Activated T-helper 1 cell treated with anti-CD3 and anti-CD28 coated beads, Interleukin-12 subunit alpha, Interleukin-12 subunit beta, Interleukin-2, Interleukin-4 antibody, amounts not matched to agents 30 ng/mL and 10 ng/mL and 1 ng/mL, durations not matched to agents 14 hours and 24 hours and 36 hours (primary cell): ENCODE data around the gene CAB39. TPM values are rescaled to one million over a fixed set of nuclear protein-coding genes. Genes with fewer than 3 reads are reported as not detected.

Experiments used
- DNase-seq: peaks from one replicate; pipeline ENCODE4 v3.0.0; 2021; ENCODE audit warnings: low spot score
- H3K27ac Mint-ChIP-seq: one replicate; pipeline ENCODE4 v1.8.0; 2021; ENCODE audit warnings: mild to moderate bottlenecking, mixed read lengths
- H3K27me3 Mint-ChIP-seq: one replicate; pipeline ENCODE4 v1.8.0; 2022; ENCODE audit warnings: mild to moderate bottlenecking, moderate library complexity, mixed read lengths; ENCODE audit not compliant: insufficient read depth
- H3K36me3 Mint-ChIP-seq: one replicate; pipeline ENCODE4 v1.8.0; 2021; ENCODE audit warnings: low read depth, mixed read lengths
- H3K4me1 Mint-ChIP-seq: one replicate; pipeline ENCODE4 v1.8.0; 2021; ENCODE audit warnings: low read depth, mixed read lengths
- H3K4me3 Mint-ChIP-seq: one replicate; pipeline ENCODE4 v1.8.0; 2021; ENCODE audit warnings: mild to moderate bottlenecking, moderate library complexity, mixed read lengths
- H3K9me3 Mint-ChIP-seq: one replicate; pipeline ENCODE4 v1.8.0; 2021; ENCODE audit warnings: mixed read lengths
- intact Hi-C: fragments of 100-400 bp; cut with micrococcal nuclease; formaldehyde crosslinking; loops from one replicate; pipeline ENCODE4 v1.15.1; 2024
- total RNA-seq: library from RNA; stranded (reverse); gene quantifications from 2 replicates; pipeline ENCODE4 v1.2.3, GENCODE V29; 2022

The CAB39 gene
- total RNA-seq, 1 donor from 2014 or later, result 168 TPM

DNA sequence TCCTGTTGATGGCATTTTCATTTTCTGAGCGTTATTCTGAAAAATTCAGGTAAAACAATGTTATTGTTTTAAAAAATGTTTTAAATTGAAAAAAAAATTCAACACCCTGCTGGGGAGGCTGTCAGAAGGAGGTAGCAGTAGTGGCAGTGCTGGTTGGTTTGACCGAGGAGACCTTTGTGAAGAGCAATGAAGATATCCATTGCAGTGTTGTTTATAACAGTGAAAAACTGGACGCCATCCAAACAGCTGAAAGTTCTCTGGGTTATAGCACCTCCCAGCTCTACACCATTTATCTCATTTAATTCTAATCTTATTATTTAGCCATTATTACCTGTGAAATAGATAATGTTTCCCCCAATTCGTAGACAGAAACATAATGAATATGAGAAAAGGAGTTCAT is 139.5 kb downstream of the CAB39 start:
- Mint-ChIP-seq H3K4me1 (peaks cover 14% of the 10 kb centered on the region), H3K9me3 (no peaks in the 10 kb centered on the region), H3K27me3 (peaks cover 73% of the 10 kb centered on the region), H3K4me3 (no peak overlapping the region), H3K27ac (no peak overlapping the region), H3K36me3 (peaks cover 3% of the 10 kb centered on the region)
- intact Hi-C loops, result no loop called here
- DNase-seq, result no peak

DNA sequence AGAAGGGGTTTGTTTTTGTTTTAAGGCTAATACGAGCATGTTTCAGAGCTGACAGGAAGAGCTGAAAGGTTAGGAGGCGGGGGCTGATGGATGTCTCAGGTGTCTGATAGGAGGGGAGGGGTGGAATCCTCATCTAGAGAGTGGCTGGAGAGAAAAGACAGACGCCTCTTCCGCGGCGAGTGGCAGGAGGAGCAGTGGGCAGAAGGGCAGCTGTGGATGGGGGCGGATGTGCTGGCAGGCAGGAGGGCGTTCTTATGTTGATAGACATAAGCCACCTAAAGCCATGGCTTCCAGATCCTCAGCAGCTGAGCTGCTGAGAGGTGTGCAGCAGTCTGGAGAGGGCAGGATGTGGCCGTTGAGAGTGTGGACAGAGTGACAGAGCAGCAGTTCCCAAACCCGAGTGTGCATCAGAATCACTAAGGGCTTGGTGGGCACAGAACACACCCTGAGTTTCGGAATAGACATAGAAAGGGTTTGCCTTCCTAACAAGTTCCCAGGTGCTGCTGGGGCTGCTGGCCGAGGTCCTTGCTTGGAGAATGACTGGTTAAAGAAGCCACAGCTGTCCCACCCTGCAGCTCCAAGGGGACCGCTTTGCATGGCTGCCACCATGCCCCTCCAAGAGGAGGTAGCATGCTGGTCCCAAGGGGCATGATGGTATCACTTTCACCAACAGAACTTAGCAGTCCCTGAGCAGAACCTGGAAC is 149.1 kb downstream of the CAB39 start:
- Mint-ChIP-seq H3K27ac (no peak overlapping the region), H3K27me3 (peaks cover 71% of the 10 kb centered on the region), H3K9me3 (no peaks in the 10 kb centered on the region), H3K36me3 (no peaks in the 10 kb centered on the region), H3K4me1 (peaks cover 18% of the 10 kb centered on the region), H3K4me3 (no peak overlapping the region)
- no peak for DNase-seq
- intact Hi-C loops, result no loop called here

DNA sequence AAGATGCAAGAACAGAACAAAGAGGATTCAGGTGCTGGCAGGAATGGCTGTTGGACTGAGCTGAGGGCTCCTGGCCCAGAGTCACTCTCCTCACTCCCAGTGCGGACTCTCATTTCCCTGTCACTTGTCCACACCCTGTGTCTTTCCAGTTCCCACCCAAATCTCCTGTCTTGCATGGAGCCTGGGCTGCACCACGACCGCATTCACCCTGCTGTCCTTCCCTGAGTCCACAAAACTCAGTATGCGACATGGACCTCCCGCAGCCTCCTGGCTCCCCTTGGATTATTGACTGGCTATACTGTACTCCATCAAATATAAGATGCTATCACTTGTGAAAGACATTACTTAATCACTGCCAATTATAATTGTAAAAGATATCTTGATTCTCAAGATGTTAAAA is 149.7 kb downstream of the CAB39 start:
- no peak overlapping the region for H3K4me3 Mint-ChIP-seq
- H3K36me3 Mint-ChIP-seq, result no peaks in the 10 kb centered on the region
- no peaks in the 10 kb centered on the region for H3K9me3 Mint-ChIP-seq
- peaks cover 24% of the 10 kb centered on the region for H3K4me1 Mint-ChIP-seq
- intact Hi-C loops, result no loop called here
- H3K27me3 Mint-ChIP-seq, result peaks cover 72% of the 10 kb centered on the region
- no peak for DNase-seq
- no peak overlapping the region for H3K27ac Mint-ChIP-seq

DNA sequence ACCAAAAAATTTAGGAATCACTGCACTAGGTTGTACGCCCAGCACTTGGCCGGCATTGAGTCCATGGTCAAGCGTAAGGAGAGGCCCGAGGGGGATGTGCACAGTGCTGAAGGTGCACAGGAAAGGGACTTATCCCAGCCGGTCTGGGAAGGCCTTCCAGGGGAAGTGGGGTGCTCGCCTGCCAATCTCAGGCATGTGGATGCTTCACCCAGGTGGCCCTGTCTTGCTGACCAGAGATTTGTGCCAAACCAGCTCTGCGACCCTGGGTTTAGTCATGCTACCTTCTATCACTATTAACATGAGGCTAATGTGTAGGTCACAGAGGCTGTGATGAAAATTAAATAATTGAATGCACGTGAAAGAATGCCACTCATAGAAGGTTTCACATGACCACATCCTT is 150.4 kb downstream of the CAB39 start:
- Mint-ChIP-seq H3K36me3 (no peaks in the 10 kb centered on the region), H3K9me3 (no peaks in the 10 kb centered on the region)

DNA sequence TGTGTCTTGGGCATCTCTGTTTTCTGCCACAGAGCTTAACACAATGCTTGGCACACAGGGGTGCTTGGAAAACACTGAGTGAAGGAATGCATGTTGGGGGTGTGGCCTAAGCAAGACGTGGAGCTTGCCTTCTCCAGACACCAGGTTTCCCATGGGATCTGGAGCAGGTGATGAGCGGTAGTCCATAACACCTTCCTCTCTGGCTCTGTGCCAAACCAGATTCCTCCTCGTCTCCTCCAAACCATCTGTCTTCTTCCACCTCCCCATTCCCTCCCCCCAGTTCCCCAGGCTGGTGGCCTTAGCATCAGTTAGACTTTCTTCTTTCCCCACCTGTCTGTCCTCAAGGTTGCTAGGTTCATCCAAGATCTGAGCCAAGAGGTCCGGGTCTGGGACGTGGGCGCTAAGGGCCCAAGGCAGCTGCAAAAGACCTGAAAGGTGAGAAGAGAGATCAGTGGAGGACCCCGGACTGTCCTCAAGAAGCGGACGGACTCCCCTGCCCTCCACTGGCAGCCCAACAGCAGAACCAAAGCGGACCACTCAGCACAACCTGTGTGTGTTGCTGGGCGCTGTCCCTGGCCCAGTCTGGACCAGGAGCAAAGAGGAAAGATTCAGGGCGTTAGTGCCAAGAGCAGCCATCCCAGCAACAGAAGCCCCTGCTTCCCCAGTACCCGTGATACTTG is 150.9 kb downstream of the CAB39 start:
- Mint-ChIP-seq H3K27ac (peak overlapping the region; percentile 12), H3K9me3 (no peaks in the 10 kb centered on the region), H3K4me1 (peaks cover 24% of the 10 kb centered on the region), H3K36me3 (no peaks in the 10 kb centered on the region), H3K27me3 (peaks cover 66% of the 10 kb centered on the region), H3K4me3 (peak overlapping the region; percentile 90)
- intact Hi-C loops, result loop anchor here (1.0 kb wide), 2 partner anchors 13 to 121 kb away; no protein-coding TSS in a partner anchor
- DNase-seq, result no peak

More for the DNA sequence above, 150.4 kb downstream of the CAB39 start:
- DNase-seq, result no peak
- intact Hi-C loops, result no loop called here
- Mint-ChIP-seq H3K4me3 (no peak overlapping the region), H3K4me1 (peaks cover 24% of the 10 kb centered on the region), H3K27ac (no peak overlapping the region), H3K27me3 (peaks cover 68% of the 10 kb centered on the region)

DNA sequence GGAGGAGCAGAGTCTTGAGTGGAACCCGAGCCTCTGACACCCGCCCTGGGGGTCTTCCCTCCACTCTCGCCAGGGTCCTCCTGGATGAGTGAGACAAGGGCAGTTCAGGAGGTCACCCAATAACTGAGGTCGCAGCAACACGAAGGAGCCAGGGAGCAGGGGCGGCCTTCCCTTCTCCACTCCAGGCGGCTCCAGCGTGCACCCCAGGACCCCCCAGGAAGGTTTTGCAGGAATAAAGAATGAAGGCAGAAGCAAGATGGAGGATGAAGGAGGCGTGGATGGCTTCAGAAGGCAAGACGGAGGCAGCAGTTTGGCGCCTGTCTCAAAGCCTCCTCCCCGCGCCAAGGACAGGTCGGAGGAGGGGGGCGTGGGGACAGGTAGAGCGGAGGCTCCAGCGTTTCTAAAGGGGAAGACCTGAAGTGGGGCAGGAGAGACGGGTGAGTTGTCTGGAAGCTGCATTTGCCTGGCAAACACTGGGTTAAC is 151.5 kb downstream of the CAB39 start:
- H3K27me3 Mint-ChIP-seq, result peaks cover 66% of the 10 kb centered on the region
- H3K4me3 Mint-ChIP-seq, result peak overlapping the region; percentile 90
- H3K9me3 Mint-ChIP-seq, result no peaks in the 10 kb centered on the region
- peaks cover 24% of the 10 kb centered on the region for H3K4me1 Mint-ChIP-seq
- intact Hi-C loops, result loop anchor here (1.0 kb wide), 2 partner anchors 14 to 120 kb away; no protein-coding TSS in a partner anchor
- no peak for DNase-seq
- H3K36me3 Mint-ChIP-seq, result no peaks in the 10 kb centered on the region
- peak overlapping the region; percentile 71 for H3K27ac Mint-ChIP-seq

DNA sequence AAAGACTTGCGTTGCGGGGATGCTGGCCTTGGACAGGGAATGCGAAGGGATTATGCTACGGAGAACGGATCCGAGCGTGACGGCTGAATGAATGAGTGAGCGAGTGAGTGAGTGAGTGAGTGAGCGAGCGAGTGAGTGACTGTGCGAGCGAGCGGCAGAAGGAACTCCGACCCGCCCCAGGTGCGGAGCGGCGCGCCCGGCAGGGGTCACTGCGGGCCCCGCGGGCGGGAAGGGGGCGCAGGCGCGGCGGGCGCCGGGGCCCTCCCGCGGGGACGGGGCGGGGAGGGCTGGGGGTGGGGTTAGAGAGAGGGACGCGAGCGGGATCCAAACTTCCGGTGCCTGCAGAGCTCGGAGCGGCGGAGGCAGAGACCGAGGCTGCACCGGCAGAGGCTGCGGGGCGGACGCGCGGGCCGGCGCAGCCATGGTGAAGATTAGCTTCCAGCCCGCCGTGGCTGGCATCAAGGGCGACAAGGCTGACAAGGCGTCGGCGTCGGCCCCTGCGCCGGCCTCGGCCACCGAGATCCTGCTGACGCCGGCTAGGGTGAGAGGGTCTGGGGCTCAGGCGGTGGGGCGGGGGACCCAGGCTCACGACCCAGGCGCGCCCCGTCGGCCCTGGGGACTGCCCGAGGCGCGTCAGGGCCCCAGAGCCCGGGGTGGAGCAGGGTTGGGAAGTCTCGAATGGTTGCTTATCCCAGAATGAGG is 152.1 kb downstream of the CAB39 start, which contains the start of gene ITM2C:
ITM2C (plus strand) TSS at position 338 of the 702 bp plus-strand sequence; CDS start at position 422, 84 bp downstream.
- Mint-ChIP-seq H3K27me3 (peaks cover 61% of the 10 kb centered on the region), H3K9me3 (no peaks in the 10 kb centered on the region), H3K27ac (peak within 1 kb of the TSS; percentile 71), H3K4me3 (peak within 1 kb of the TSS; percentile 90), H3K4me1 (peaks cover 24% of the 10 kb centered on the region), H3K36me3 (no peaks in the 10 kb centered on the region)
- intact Hi-C loops, result loop anchor here (1.0 kb wide), 2 partner anchors 14 to 120 kb away; no protein-coding TSS in a partner anchor
- DNase-seq, result peak; percentile 61

DNA sequence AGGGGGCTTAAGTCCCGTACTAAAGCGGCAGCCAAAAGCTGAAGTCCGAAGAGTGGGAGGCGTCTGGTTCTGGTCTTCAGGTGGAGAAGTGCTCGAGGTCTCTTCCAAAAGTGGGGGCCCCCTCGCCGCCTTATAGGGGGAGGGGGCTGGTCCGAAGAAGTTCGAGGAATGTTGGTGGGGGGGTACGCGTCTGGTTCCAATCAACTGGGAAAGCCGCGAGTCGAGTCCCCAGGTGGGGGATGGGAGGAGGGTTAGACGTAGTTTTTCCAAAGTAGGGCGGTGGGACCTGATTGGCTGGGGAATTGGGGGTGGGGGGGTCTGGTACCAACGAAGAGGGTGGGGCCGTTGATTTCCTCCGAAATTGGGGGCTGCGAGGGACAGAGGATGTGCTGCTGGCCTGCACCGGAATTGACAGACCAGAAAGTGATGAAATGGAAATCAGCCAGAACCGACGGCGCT is 152.7 kb downstream of the CAB39 start:
- Mint-ChIP-seq H3K36me3 (no peaks in the 10 kb centered on the region), H3K27me3 (peaks cover 61% of the 10 kb centered on the region), H3K9me3 (no peaks in the 10 kb centered on the region), H3K4me3 (peak overlapping the region; percentile 56), H3K27ac (no peak overlapping the region), H3K4me1 (peaks cover 24% of the 10 kb centered on the region)
- DNase-seq, result no peak
- intact Hi-C loops, result no loop called here

DNA sequence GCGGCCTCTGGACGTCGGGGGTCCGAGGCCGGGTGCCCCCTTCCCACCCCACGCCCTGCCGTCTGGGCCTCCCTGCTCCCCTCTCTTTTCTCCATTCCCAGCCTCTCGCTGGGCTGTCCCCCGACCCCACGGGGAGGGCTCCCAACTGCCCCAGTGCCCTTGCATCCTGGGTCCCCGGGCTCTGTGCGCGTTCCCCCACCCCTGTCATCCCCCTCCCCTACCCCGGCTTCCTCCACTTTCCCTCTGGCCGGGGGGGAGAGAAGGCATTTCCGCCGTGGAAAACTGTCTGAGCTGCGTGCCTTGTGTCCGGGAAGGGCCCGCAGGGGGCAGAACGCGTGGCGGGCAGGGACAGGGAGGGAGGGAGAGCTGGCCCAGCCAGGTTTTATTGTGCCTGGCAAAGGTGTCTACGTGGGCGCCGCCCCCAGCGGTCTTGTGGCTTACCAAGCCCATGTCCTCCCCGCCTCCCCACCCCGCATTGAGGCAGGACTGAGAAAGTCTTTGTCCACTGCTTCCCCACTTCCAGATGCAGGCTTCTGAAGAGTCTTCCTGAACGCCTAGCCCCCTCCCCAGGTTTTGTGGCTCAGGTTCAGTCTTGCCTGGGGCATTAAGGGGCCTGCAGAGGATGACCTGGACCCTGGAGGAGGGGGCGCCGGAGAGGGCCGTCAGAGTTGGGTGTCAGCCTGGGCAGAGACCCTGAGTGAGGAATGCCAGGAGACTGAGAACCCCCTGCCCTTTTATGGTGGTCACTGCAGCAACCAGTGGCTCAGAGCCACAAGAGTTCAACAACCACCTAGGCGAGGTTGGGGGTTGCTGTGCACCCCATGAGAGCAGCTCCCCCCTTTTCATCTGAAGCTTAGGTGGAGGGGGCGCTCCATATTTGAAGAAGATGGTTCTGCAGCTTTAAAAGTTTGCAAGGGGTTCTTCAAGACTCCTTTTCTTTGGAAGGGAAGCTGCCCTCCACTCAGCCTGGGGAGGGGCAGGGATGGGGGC is 153.4 kb downstream of the CAB39 start:
- peaks cover 23% of the 10 kb centered on the region for H3K4me1 Mint-ChIP-seq
- H3K36me3 Mint-ChIP-seq, result no peaks in the 10 kb centered on the region
- H3K27me3 Mint-ChIP-seq, result peaks cover 59% of the 10 kb centered on the region
- no peaks in the 10 kb centered on the region for H3K9me3 Mint-ChIP-seq
- intact Hi-C loops, result no loop called here
- DNase-seq, result no peak
- no peak overlapping the region for H3K27ac Mint-ChIP-seq
- peak overlapping the region; percentile 37 for H3K4me3 Mint-ChIP-seq

DNA sequence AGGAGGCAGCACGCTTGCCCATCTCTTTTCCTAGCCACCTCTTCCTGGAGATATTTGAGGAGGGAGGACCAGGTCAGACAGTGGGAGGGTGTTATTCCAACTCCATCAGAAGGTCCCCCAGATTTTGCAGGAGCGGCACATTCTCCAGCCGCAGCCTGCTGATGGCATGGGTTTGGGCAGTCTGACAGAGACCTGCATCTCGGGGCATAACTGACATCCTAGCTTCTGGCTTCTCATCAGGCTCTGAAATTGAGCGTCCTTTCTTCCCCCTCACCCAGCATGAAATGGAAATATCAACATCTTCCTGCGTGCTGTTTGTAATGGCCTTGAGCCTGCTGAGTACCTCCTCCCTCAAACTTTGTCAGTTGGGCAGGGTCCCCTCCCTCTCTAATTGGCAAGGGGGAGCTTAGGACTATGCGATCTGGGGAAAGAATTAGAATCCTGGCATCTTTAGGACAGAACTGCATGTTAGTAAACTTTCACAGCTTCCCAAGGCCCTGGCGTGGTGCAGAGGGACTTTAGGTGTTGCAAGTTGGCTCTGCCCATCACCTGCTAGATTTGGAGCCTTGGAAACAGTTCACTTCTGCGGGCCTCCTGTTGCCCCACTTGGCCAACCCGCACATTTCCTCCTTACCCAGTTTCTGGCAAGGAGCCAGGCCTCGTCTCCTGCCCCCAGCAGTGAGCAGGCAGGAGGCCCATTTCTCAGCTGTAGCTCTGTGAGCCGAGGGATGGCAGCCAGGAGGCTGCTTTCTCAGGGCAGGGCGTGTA is 154.3 kb downstream of the CAB39 start:
- intact Hi-C loops, result no loop called here
- no peak for DNase-seq
- Mint-ChIP-seq H3K36me3 (no peaks in the 10 kb centered on the region), H3K4me1 (peaks cover 14% of the 10 kb centered on the region), H3K4me3 (peak overlapping the region; percentile 58), H3K27ac (no peak overlapping the region), H3K9me3 (no peaks in the 10 kb centered on the region), H3K27me3 (peaks cover 51% of the 10 kb centered on the region)

DNA sequence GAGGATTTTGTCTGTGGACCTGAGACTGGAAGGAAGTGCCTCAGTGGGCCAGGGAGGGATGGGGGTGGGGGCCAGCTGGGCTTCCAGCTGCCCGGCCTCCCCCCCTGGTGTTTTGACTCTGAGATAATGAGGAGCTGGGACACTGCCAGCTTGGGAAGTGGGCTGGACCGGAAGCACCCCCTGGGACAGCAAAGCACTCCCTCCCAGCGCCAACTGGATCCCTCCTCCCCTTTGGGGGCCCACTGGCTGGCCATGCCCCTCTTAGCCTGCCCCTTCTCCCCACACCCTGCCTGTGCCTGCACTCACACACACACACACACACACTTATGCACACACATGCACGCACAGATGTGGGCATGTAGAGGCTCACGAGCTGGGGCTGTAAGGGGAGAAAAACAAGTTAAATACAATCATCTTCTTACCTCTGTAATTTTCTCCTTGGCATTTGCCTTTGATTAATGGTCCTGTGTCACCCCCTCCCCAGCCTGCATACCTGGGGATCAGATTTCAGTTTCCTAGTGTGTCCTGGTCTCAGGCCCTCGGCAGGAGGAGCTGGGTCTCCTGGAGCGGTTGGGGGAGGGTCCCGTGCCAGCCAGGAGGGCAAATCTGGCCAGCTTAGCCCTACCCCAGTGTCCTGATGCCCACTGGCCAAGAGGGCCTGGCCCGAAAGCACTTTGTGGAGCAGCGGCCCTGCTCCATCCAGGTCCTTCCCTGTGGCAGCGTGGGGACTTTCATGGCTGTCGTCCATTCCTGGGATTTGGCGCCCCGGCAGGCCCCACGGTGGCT is 155.7 kb downstream of the CAB39 start:
- Mint-ChIP-seq H3K36me3 (no peaks in the 10 kb centered on the region), H3K4me1 (peaks cover 14% of the 10 kb centered on the region), H3K9me3 (no peaks in the 10 kb centered on the region), H3K4me3 (no peak overlapping the region), H3K27me3 (peaks cover 37% of the 10 kb centered on the region), H3K27ac (no peak overlapping the region)
- no peak for DNase-seq
- intact Hi-C loops, result no loop called here
